Forelimb muscle (tissue), 1 donor: Measurements from ENCODE around the gene HOXA6. TPM values are rescaled to one million over a fixed set of nuclear protein-coding genes. Genes with fewer than 3 reads are reported as not detected.

Experiments
- DNase-seq: peaks from one replicate; pipeline ENCODE4 v3.0.0-alpha.2; 2013; ENCODE audit warnings: low read depth
- polyA plus RNA-seq: library from polyadenylated mRNA; unstranded; fragments of 120-200 nt; gene quantifications from one replicate; pipeline ENCODE4 v1.2.1, GENCODE V29; 2013; ENCODE audit not compliant: insufficient read length

The HOXA6 gene
- polyA plus RNA-seq, 1 donor: 8.7 TPM

DNA sequence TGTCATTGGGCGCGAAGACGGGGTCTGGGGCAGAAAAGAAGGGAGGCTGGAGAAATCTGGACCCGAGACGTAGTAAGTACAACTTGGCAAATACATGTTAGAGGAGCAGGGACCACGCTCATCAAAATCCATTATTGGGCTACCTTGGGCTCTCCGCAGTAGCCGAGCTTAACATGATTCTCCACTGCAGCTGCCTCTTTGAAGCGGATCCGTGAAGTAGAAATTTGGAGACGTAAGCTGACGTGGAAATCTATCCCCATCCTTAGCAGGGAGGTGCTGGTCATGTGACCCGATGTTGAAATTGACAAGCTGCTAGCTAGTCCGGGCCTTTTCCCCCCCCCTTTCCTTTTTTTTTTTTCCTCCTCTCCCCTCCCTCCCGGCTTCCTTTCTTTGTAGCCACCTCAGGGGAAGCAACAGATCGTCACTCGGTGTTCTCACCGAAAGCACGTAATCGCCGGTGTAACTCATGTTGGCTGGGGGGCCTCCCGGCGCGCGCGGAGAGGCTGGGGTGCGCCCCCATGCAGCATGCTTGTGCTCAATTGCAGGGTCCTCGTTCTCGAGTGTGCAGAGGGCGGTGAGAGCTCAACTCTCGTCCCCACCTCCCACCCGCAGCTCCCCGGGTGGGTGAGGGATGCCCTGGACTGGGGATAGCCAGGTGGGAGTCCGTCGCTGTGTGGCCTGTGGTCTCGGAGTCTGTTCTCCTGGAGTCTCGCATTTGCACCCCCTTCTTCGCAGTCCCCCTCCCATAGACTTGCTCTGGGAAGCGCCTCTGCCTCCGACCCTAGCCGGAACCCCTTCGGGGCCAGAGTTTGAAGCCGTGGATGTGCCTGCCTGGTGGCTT, 37.7 kb upstream of the HOXA6 start, which contains the start of gene HOXA11:
Gene HOXA11 (minus strand): TSS at position 220 of the 841 bp plus-strand sequence. CDS start 88 bp downstream, at position 132.
- no peak for DNase-seq

DNA sequence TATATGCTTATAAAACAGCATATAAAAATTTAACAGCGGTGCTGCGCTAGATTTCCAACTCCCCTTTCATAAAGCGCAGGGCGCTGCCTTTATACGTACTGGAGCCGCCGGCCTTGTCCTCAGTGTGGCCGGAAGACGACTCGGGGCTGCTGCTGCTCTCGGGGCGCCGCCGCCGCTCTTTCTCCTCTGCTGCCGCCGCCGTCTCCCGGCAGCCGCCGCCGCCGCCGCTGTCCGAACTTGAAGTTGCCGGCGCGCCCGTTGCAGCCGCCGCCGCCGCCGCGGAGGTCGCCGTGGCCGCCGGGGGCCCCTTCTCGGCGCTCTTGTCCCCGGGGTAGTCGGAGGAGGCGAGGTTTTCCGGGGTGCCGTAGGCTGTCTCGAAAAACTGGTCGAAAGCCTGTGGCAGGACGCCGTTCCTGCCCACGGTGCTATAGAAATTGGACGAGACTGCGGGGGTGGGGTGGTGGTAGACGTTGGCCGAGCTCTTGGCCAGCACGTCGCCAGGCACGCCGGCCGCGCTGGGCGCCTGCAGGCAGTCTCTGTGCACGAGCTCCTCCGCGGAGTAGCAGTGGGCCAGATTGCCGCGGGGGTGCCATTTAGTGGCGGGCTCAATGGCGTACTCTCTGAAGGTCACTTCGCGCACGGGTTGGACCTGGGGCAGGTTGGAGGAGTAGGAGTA, 36.9 kb upstream of the HOXA6 start:
- no peak for DNase-seq

DNA sequence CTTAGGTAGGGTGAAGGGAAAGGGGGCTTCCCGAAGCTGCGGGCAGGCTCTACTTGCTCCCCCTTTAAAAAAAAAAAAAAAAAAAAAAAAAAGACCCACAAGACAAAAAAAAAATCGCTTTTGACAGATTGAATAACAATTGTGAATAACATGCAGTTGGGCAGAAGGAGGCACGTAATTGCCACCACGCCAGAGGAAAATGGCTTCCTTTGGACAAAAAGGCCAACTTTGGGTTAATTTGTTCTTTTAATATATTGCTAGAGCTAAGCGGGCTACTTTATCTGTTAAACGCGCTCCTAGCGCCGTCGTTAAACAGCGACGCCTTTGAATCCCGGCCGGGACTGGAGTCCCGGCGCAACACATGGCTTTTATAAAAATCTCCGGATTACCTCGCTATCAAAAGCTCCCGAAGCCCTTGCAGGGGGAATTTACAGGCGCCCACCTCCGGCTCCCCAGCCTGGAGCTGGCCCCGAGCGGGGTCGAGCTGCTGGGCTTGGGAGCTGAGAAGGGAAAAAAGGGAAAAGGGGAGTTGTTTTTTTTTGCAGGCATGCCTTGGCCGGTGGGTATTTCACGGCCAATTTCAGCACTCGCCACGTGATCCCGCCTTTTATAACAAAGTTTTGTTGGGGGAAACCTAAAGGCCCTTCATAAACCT, 36.2 kb upstream of the HOXA6 start:
- no peak for DNase-seq

DNA sequence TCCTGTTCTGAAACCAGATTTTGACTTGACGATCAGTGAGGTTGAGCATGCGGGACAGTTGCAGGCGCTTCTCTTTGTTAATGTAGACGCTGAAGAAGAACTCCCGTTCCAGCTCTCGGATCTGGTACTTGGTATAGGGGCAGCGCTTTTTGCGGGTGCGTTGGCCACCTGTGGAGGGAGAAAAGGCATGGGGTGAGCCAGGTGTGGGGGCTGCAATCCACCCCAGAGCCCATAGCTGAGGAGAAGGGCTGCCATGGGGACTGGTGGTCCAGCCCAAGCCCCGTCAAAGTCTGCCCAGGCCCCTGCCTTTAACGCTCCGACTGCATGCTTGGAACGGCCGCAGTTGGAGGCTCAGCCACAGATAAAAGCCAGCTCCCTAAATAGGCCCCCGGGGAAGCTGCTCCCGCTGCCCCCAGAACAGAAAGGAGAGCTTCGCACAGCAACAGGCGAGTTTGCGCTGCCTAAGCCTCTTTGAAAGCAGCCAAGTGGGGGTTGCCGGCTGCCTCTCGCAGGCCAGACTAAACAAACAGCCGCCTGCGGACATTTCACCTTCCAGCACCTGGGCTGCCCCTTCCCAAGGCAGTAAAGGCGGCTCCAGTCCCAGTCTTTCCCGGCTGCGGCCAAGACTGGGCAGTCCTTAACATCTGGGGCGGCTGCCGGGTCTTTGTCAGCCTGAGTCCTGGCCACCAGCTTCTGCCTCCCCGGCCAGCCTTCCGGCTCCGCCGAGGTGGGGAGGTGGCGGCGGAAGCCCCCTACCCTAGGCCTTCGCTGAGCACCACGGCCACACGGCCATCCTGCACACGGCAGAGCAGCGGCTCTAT, 35.5 kb upstream of the HOXA6 start:
- no peak for DNase-seq

DNA sequence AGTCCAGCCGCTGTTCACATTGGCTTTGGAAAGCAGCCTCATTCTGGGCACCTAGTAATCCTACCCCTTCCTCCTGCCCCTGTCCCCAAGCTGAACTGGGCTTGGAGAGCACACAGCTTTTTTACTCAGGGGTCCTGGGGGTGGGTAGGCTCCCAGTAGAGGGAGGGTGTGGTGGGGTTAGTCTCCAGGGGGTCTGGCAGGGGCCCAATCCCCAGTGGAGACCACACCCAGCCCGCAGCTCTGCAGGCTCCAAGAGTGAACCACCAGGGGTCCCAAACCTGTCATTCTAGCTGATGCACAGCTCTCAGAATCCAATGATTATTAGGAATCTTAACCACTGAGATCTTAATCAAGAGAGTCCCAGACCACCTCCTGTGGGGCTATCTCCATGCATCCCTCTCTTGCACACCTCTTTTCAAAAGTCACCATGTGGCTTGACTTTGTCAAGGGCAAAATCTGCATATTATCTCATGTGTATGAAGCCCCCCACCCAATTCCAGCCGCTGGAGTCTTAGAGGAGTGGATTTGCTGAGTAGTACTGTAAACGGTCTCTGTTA, 34.8 kb upstream of the HOXA6 start:
- DNase-seq: no peak

DNA sequence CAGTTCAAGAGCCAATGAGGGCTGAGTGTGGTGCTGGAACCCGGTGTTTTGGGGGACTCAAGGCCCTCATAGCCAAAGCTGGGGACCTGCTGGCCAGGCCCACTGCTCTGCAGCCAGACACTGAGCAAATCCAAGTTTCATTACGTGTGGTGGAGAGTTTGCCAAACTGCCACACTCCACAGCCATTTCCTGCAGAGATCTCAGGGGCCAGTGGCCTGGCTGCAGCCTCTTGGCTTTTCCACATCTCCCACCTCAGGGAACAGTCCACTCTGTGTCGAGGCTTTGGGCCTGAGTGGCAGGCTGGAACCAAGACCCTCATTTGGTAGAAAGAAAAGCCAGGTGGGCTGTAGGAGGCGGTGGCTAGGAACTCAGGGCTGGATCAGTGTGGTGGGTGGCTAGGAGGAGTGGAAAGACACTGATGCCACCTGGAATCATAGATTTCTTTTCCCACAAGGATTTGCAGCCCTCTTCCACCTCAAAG, 34.3 kb upstream of the HOXA6 start:
- no peak for DNase-seq

DNA sequence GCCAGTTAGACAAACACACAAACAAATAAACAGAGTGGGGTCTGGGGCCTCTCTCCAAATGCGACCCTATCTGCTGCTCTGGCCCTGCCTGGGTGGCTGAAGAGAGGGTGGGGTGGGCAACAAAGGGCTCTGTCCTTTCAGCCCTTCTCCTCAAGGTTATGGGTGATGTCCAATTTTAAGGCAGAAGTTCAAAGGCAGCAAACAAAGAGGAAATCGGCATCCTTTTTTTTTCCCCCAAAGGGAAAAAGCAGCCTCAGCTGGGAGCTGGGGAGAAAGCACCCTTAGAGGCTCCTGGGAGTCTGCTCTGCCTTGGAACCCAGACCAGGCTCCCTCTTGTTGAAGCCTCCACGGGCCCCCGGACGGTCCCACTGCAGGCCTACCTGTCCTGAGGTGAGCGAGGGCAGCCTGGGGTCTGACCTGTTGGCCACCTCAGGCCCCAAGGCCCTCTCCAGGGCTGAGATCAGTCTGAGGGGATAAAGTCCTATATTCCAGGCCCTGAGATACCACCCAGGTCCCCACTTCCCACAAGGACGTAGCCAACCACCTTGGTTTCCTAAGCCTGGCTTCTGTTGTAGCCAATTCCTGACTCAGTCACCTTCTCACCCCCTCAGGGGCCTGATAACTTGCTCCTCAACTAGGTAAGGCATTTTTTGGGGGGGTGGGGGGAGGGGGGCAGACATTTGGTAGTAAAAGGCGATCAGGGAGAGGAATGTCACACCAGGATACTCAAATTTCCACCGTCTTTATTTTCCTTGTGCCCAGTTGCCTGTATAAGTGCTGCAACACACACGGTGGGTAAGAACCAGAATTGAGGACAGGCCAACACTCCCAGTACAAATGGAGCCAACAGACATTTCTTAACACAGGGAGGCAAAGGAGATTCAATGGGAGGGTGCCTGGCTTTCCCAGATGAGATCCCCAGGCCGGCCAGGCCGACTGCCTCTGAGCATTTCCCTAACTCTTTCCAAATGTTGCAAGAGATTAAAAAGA, 33.2 kb upstream of the HOXA6 start:
- DNase-seq: no peak

DNA sequence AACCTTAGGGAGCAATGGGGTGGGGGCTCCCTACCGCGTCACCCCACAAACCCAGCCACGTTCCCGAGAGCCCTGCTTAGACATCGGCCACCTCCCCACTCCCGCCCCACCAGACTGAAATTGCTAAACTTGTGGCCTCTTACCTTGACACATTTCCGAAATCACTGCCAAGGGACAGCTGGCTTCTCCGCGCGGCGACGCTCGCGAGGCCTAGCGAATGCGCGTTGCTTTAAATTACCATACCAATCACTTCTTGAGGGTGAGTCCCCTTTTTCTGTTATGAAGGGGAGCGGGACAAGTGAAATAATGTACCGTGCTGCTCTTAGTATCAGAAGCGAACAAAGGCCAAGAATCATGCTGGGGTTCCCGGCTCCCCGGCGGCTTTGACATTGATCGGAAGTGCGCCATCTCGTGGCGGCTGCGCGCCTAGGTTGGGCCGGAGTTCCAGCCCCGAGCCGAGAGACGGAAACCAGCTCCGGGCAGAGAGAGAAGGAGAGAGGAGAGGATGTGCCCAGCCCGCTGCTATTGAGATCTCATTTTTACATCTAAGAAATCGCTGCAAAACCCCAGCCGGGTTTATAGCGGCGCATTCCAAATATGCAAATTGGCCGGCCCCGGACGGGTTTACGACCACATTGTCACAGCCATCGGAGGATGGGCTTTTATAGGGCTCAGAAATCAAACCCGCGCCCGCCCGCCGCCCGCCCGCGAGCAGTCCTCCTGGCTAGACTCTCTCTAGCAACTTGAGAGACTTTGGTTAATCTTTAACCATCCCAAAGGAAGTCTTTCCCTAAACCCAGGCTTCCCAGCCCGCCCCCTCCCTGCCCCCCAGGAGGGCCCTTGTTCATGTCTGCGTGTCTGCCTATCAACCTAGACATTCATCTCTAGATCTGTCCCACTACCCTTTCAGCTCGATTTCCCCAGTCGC, 32.2 kb upstream of the HOXA6 start:
- DNase-seq: no peak

DNA sequence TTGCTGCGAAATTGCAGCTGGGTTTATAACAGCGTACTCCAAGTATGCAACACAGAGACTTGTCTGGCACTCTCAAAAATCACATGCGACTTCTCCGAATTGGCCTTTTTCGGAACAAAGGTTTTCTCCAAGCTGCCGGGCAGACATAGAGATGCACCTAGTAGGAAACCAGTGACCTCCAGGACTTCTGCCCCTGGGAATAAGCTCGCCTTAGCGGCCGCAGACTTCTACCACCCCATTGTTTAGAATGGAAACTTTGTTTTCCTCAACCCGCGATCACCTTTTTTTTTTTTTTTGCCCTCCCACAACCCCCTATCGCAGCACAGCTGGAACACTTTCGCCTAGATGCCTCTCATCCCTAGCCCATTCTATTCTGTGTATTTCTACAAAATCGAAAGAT, 31.5 kb upstream of the HOXA6 start:
- no peak for DNase-seq

DNA sequence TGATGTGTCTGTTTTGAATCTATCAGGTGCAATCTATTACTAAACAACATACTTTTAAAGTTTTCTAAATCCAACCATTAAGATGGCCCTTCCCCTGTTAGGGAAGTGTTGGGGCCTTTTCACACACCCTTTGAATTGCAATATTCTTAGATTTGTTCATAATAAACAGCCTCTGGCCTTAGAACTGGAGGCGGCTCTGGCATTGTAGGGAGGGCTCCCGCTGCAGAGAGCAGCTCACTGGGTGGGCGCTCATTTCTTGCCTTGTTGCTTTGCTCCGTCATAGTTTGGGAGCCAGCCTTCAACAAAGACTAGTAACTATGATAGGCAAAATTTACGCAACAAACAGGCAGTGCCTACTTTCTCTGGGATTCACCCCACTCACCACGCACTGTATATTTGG, 30.8 kb upstream of the HOXA6 start:
- no peak for DNase-seq

DNA sequence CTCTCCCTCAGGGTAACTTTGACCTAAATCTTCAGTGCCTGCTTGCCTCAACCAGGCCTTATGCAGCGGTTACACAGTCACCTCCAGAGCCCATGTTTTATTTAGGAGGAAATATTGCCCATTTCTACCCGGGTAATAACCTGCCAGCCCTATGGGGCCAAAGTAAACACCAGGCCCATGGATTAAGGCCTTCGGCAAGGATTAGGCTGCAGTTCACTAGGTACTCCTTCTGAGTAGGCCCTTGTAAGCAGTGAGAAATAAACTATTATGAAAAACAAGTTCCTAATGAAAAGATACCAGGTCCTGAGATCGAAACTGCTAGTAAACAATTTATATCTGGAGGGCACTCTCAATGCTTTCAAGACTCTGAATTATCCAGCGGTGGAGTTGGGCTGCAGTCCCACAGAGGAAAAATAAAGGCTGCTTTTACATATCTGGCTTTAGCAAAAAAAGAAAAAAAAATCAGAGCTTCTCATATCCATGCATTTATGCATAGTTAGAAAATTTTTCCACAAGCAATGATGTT, 30.3 kb upstream of the HOXA6 start:
- DNase-seq: no peak

DNA sequence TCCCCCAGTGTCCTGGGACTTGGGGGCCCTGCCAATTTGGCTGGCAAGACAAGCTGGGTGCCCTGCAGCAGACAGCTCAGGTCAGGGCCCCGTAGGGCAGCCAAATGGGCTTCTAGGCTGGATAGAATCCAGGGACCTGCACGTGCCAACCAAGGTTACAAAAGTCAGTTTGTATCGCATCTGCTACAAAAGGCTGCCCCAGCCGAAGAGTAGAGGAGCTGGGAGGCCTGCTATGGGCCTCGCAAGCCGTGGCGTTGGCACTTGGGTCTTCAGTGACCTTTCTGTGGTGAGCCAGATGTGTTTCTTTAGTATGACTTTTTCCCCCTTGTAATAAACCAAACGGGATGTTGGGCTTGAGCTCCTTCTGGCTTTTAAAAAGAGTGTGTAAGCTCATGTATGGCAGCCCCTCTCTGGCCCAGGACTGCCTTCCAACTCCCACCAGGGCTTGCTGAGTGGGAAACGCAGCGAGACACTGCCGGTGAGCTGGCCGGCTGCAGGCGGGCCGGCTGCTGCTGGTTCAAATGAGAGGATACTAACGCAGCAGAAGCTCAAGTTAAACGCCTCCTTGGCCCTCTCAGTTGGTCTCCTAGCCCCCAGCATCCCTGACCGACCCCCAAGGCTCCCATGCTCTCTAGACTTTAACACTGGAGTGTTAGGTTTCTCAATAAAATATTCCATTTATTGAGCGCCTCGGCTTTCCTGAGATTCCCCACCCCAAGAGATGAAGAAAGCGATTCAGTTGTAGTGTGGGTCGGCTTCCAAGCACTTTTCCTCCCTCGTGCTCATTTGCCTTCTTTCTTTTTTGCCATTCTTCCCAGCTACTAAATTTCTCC, 29.6 kb upstream of the HOXA6 start:
- no peak for DNase-seq

DNA sequence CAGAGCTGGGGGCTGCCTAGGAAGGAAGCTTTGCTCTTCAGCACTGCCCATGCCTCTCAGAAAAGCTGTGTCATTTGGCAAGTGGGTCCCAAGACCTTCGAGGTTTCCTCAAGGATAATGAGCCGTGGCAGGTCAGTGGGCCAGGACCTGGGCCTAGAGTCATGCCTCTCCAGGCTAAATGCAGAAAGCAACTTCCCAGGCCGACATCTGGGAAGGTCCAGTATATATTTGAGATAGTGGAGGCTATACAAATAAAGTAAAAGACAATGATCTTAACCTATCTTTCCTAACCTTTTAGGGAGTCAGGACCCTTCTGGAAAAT, 28.9 kb upstream of the HOXA6 start:
- DNase-seq: no peak

DNA sequence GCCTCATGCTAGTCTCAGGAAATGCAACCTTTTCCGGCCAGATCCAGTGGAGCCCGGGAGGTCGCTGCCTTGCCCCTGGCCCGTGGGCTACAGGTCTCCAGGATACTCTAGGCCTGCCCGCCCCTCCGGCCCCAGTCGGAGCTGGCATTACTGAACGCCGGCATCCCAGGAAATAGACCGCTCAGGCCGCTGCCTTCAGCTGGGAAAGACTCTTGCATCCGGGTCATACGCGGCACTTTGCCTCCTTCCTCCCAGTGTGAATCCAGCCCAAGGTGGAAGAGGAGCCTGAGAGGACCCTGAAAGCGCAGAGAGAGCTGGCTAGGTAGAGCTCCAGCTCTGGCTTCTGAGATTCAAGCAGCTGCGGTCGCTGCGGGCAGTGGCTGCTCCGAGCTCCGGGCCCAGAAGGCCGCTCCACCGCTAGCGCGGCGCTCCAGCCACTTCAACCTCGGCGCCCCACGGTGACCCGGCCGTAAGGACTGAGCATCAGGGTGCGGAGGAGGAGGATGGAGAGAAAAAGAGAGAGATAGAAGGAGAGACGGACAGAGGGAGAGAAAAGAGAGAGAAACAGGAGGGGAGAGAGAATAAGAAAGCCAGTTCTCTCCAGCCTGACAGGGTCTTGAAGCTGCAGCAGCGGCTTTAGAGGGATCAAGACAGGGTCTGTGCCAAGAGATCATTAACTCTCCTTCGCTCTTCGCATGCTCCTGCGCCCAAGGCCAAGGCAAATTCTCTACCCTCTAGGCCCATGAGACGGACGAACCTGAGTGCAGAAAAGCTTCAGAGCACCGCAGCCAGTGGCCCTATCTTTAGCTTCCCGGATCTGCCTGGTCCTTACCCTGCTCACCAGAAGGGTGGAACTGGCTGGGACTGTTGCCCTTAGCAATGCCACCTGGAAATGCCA, 28.3 kb upstream of the HOXA6 start:
- DNase-seq: no peak

DNA sequence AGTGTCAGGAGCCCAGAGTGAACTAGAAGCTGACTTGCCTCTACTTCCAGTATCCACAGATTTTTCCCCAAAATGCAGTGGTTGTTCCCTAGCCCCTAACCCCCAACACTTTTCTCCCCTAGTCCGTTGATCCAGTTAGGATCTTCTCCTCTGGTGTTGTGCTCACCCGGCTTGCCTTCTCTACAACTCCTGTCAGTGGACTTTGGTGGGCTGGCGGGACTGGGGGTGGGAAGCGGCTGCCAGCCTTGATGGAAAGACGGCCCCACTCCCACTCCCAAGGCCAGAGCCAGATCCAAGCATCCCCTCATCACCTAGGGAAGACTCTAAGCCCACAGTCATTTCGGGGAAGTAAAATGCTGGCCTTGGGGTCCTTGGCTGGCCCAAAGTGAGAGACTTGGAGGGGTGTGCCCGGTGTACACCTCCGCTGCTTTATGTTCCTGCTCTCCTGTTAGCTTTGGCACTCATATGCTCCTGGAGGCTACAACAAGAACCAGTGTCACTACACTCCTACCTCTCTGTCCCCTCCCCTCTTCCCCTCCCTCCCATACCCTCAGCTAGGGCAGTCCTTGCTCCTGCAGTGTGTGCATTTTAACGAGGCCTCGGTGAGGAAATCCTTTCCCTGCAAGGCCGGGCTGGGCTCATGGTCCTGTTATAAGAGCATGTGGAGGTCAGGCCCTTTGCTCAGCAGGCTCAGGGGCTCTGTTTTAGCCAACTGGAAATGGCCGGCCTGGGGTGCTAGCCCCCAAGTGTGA, 27.5 kb upstream of the HOXA6 start:
- no peak for DNase-seq
